HepG2 (cell line): ENCODE measurements around the gene NSMF. TPM values are rescaled to one million over a fixed set of nuclear protein-coding genes. Genes with fewer than 3 reads are reported as not detected.

Experiments used
- ATAC-seq: fragments of 200-7000 bp; cut with Tn5 transposase; 3 replicates; pipeline ENCODE4 v1.9.1; 2020; ENCODE audit warnings: mild to moderate bottlenecking, moderate library complexity
- BruUV-seq: library from RNA; stranded (reverse); fragments of 400-500 nt; replicated peaks from 2 replicates; lab custom pipeline; 2021; lab: Mats Ljungman, UMichigan
- CTCF ChIA-PET: fragments of 300-600 bp; formaldehyde crosslinking; extraction: SDS; loops from one replicate; lab custom pipeline; 2021; ENCODE audit warnings: low total read pairs, inconsistent platforms, low intra/inter-chr PET ratio; lab: Yijun Ruan, JAX
- POLR2A ChIA-PET: fragments of 350-600 bp; sonication (Branson Sonifier 250); formaldehyde crosslinking; loops from one replicate; lab custom pipeline; 2020; ENCODE audit warnings: antibody characterized with exemption, inconsistent platforms; lab: Yijun Ruan, JAX
- DNase-seq: peaks from one replicate; pipeline ENCODE4 v3.0.0-alpha.2; 2015; ENCODE audit warnings: low spot score
- FAIRE-seq: peaks from 3 replicates; lab custom pipeline; 2011; peaks lifted over from hg19 to GRCh38; lab: Jason Lieb, UNC
- H2AFZ ChIP-seq: one replicate; pipeline ENCODE4 v1.6.1; 2011; ENCODE audit warnings: low read length, inconsistent platforms
- H3K27ac ChIP-seq: fragments of 300-600 bp; 3 replicates; pipeline ENCODE4 v1.8.0; 2011; ENCODE audit warnings: mixed run types, mild to moderate bottlenecking, mixed read lengths, low read length, inconsistent platforms; ENCODE audit not compliant: insufficient read depth; ENCODE audit errors: extremely low read length
- H3K27me3 ChIP-seq, 2 experiments: fragments of 200-600 bp in 1 of 2; 2 replicates in 1 of 2; 3 replicates in 1 of 2; pipeline versions ENCODE4 v1.6.0 to v1.8.0; 2011; ENCODE audit warnings: low read length in 2 of 2, mild to moderate bottlenecking in 2 of 2, moderate library complexity in 2 of 2, inconsistent platforms in 1 of 2; ENCODE audit not compliant: insufficient read depth in 2 of 2, control insufficient read depth in 1 of 2
- H3K36me3 ChIP-seq, 2 experiments: fragments of 200-600 bp in 1 of 2; replicated peaks in 1 of 2; 2 replicates in 1 of 2; 3 replicates in 1 of 2; pipeline versions ENCODE4 v1.5.1 to v1.8.0; 2011; ENCODE audit warnings: low read length in 2 of 2, inconsistent platforms in 1 of 2; ENCODE audit not compliant: insufficient read depth in 2 of 2, control insufficient read depth in 1 of 2
- H3K4me1 ChIP-seq: 2 replicates; pipeline ENCODE4 v1.5.1; 2012; ENCODE audit warnings: low read length, inconsistent platforms; ENCODE audit not compliant: insufficient read depth
- H3K4me2 ChIP-seq: 2 replicates; pipeline ENCODE4 v1.6.0; 2011; ENCODE audit warnings: low read depth, low read length, inconsistent platforms
- H3K4me3 ChIP-seq, 3 experiments: fragments of 200-600 bp in 1 of 3; sonication (generic), shearing (Covaris generic) in 1 of 3; replicated peaks in 1 of 3; 2 replicates each; pipeline ENCODE4 v1.5.1; 2011 to 2016; ENCODE audit warnings: low read length in 3 of 3, inconsistent platforms in 2 of 3, low read depth in 2 of 3, mild to moderate bottlenecking in 2 of 3, control low read depth in 1 of 3, mixed read lengths in 1 of 3; ENCODE audit not compliant: insufficient read depth in 1 of 3
- H3K79me2 ChIP-seq: one replicate; pipeline ENCODE4 v1.6.1; 2011; ENCODE audit warnings: low read length, inconsistent platforms; ENCODE audit not compliant: insufficient read depth
- H3K9ac ChIP-seq: 2 replicates; pipeline ENCODE4 v1.6.0; 2011; ENCODE audit warnings: mild to moderate bottlenecking, low read depth, low read length, inconsistent platforms; ENCODE audit not compliant: insufficient read depth
- H3K9me3 ChIP-seq: 2 replicates; pipeline ENCODE4 v1.5.1; 2012; ENCODE audit warnings: mild to moderate bottlenecking, low read length
- H4K20me1 ChIP-seq: 2 replicates; pipeline ENCODE4 v1.6.0; 2011; ENCODE audit warnings: inconsistent platforms, mild to moderate bottlenecking, low read length, moderate library complexity; ENCODE audit not compliant: insufficient read depth
- BCL6 ChIP-seq: IDR thresholded peaks from 2 replicates; pipeline ENCODE4 v1.6.1; 2016; ENCODE audit warnings: missing genetic modification reagents, missing compliant biosample characterization
- HIC2 ChIP-seq: sonication (generic); formaldehyde crosslinking; IDR thresholded peaks from 2 replicates; pipeline ENCODE4 v1.9.0; 2022; ENCODE audit warnings: low read depth, missing genetic modification reagents
- ISL2 ChIP-seq: sonication (generic); formaldehyde crosslinking; IDR thresholded peaks from 2 replicates; pipeline ENCODE4 v1.5.0; 2020; ENCODE audit warnings: missing genetic modification reagents
- NFIB ChIP-seq: sonication (generic); formaldehyde crosslinking; IDR thresholded peaks from 2 replicates; pipeline ENCODE4 v1.9.0; 2021; ENCODE audit warnings: missing genetic modification reagents, mild to moderate bottlenecking, borderline replicate concordance
- PTBP1 ChIP-seq: fragments of 200-400 bp; formaldehyde crosslinking; IDR thresholded peaks from 2 replicates; pipeline ENCODE4 v1.6.1; 2018; ENCODE audit warnings: low read length, low read depth; ENCODE audit not compliant: poor library complexity, severe bottlenecking
- SAFB2 ChIP-seq: sonication (generic); formaldehyde crosslinking; IDR thresholded peaks from 2 replicates; pipeline ENCODE4 v1.5.1; 2020; ENCODE audit warnings: missing genetic modification reagents, low read depth, mild to moderate bottlenecking, borderline replicate concordance
- YEATS2 ChIP-seq: sonication (generic); formaldehyde crosslinking; IDR thresholded peaks from 2 replicates; pipeline ENCODE4 v1.4.0; 2020; ENCODE audit warnings: missing genetic modification reagents, borderline replicate concordance
- ZEB1 ChIP-seq: IDR thresholded peaks from 2 replicates; pipeline ENCODE4 v1.6.1; 2012; ENCODE audit warnings: mild to moderate bottlenecking, low read depth, inconsistent platforms; ENCODE audit not compliant: insufficient replicate concordance
- ZFP37 ChIP-seq: sonication (generic); formaldehyde crosslinking; IDR thresholded peaks from 2 replicates; pipeline ENCODE4 v1.4.0; 2020; ENCODE audit warnings: missing genetic modification reagents, borderline replicate concordance
- ZFP91 ChIP-seq: sonication (generic); formaldehyde crosslinking; IDR thresholded peaks from 2 replicates; pipeline ENCODE4 v1.9.0; 2022; ENCODE audit warnings: missing genetic modification reagents, mild to moderate bottlenecking, borderline replicate concordance
- ZNF660 ChIP-seq: sonication (generic); formaldehyde crosslinking; IDR thresholded peaks from 2 replicates; pipeline ENCODE4 v1.5.1; 2020; ENCODE audit warnings: mild to moderate bottlenecking, low read depth, missing genetic modification reagents, borderline replicate concordance
- ZNF747 ChIP-seq: sonication (generic); formaldehyde crosslinking; IDR thresholded peaks from 2 replicates; pipeline ENCODE4 v1.8.1; 2023; ENCODE audit warnings: missing genetic modification reagents, mild to moderate bottlenecking, borderline replicate concordance
- WGBS: methylation state at CpG from one replicate; pipeline ENCODE4 v1.1.6; 2017; ENCODE audit warnings: low lambda C conversion rate; 5-methylcytosine and 5-hydroxymethylcytosine counted together
- in situ Hi-C: cut with HindIII; loops from 2 replicates; pipeline ENCODE4 v1.10.0; 2017; ENCODE audit warnings: low pct_unique_long_range_greater_than_20kb; ENCODE audit not compliant: extremely low pct_ligation_motif_present
- intact Hi-C: fragments of 100-400 bp; cut with micrococcal nuclease; formaldehyde crosslinking; loops from one replicate; pipeline ENCODE4 v1.10.0; 2022; ENCODE audit not compliant: unreplicated experiment
- polyA plus RNA-seq, 8 experiments: library from polyadenylated mRNA; depleted of rRNA in 3 of 8; stranded (reverse) in 7 of 8; unstranded in 1 of 8; fragments of >200 nt; fragmentation: Illumina TruSeq in 4 of 8; extraction: Trizol in 4 of 8; gene quantifications; 2 replicates each; pipeline versions ENCODE4 v1.2.1 to v1.2.3, GENCODE V29; 2011 to 2016; ENCODE audit warnings: low read depth in 4 of 8, missing spikeins in 1 of 8, mixed read lengths in 1 of 8; ENCODE audit not compliant: insufficient read depth in 1 of 8
- total RNA-seq, 5 experiments: library from RNA; depleted of rRNA; stranded (reverse); fragments of >200 nt; fragmentation: Illumina TruSeq; extraction: Trizol; gene quantifications; 2 replicates each; pipeline ENCODE4 v1.2.3, GENCODE V29; 2016; ENCODE audit warnings: low read depth in 1 of 5

NSMF gene
- total and polyA plus RNA-seq, 2 of the 13 experiments (the other 11 are each of a cell fraction or from before 2014, with no cell fraction given) = 44.3 to 183 TPM

GRCh38 chr9:137485343-137486140 lies 26.4 kb upstream of the NSMF start:
- DNase-seq (no peak), FAIRE-seq (no peak), ATAC-seq (no peak)
- in situ Hi-C loops = no loop called here
- ChIA-PET POLR2A (no interaction called here), CTCF (no interaction called here)
- no peaks in the 10 kb centered on the region for H4K20me1 ChIP-seq
- intact Hi-C loops = no loop called here
- H3K36me3 ChIP-seq = no peaks in the 10 kb centered on the region
- H3K27ac ChIP-seq = no peak overlapping the region
- H2AFZ ChIP-seq = no peak overlapping the region
- no peaks in the 10 kb centered on the region for H3K79me2 ChIP-seq
- H3K4me2 ChIP-seq = no peak overlapping the region
- no peak overlapping the region for H3K9ac ChIP-seq
- BruUV-seq = no TSS peak
- H3K9me3 ChIP-seq = no peaks in the 10 kb centered on the region
- H3K4me1 ChIP-seq = peaks cover 38% of the 10 kb centered on the region
- peaks cover 10 to 52% of the 10 kb centered on the region in 2 experiments for H3K27me3 ChIP-seq
- TF ChIP-seq BCL6 (CRISPR knock-in tag) (peak; percentile 70), ZNF747 (CRISPR knock-in tag) (no peak), ISL2 (CRISPR knock-in tag) (no peak), ZFP37 (CRISPR knock-in tag) (no peak), ZFP91 (CRISPR knock-in tag) (0 out of 2 replicates have a peak, but pooled peaks have one; percentile 8), SAFB2 (no peak), NFIB (CRISPR knock-in tag) (0 out of 2 replicates have a peak, but pooled peaks have one; percentile 2), ZNF660 (CRISPR knock-in tag) (no peak), PTBP1 (no peak), HIC2 (no peak), ZEB1 (peak; percentile 16), YEATS2 (CRISPR knock-in tag) (no peak)
- TF ChIP-seq, all 625 proteins: peak for 4
- no peak overlapping the region for H3K4me3 ChIP-seq
- WGBS = 61% methylated on average over 12 of the region's 26 CpGs
